Putamen (tissue), 1 donor: ENCODE data around the gene FOXP2.

ENCODE experiments used
- DNase-seq: peaks from one replicate; pipeline ENCODE4 v3.0.0-alpha.2; 2016; ENCODE audit warnings: low spot score

Gene FOXP2

GRCh38 chr7:114720725-114721124, 306.1 kb downstream of the FOXP2 start:
- DNase-seq: no peak

- DNase-seq: no peak
Observed at GRCh38 chr7:114722562-114722961, 307.9 kb downstream of the FOXP2 start.

GRCh38 chr7:114723308-114723707, 308.7 kb downstream of the FOXP2 start:
- no peak for DNase-seq

GRCh38 chr7:114740095-114740494, 325.5 kb downstream of the FOXP2 start:
- no peak for DNase-seq

- DNase-seq: no peak
Observed at GRCh38 chr7:114740941-114741340, 326.3 kb downstream of the FOXP2 start.

- no peak for DNase-seq
Observed at GRCh38 chr7:114741911-114742310, 327.3 kb downstream of the FOXP2 start.
